HepG2 (cell line): ENCODE results near the gene TUBG2. TPM values are rescaled to one million over a fixed set of nuclear protein-coding genes. Genes with fewer than 3 reads are reported as not detected.
A peak's percentile ranks its signal among the peaks of the same experiment; 100 is the strongest.

Experiments used
- ATAC-seq: fragments of 200-7000 bp; cut with Tn5 transposase; 3 replicates; pipeline ENCODE4 v1.9.1; 2020; ENCODE audit warnings: mild to moderate bottlenecking, moderate library complexity
- BruUV-seq: library from RNA; stranded (reverse); fragments of 400-500 nt; replicated peaks from 2 replicates; lab custom pipeline; 2021; lab: Mats Ljungman, UMichigan
- CTCF ChIA-PET: fragments of 300-600 bp; formaldehyde crosslinking; extraction: SDS; loops from one replicate; lab custom pipeline; 2021; ENCODE audit warnings: low total read pairs, inconsistent platforms, low intra/inter-chr PET ratio; lab: Yijun Ruan, JAX
- POLR2A ChIA-PET: fragments of 350-600 bp; sonication (Branson Sonifier 250); formaldehyde crosslinking; loops from one replicate; lab custom pipeline; 2020; ENCODE audit warnings: antibody characterized with exemption, inconsistent platforms; lab: Yijun Ruan, JAX
- DNase-seq: peaks from one replicate; pipeline ENCODE4 v3.0.0-alpha.2; 2015; ENCODE audit warnings: low spot score
- FAIRE-seq: peaks from 3 replicates; lab custom pipeline; 2011; peaks lifted over from hg19 to GRCh38; lab: Jason Lieb, UNC
- H2AFZ ChIP-seq: one replicate; pipeline ENCODE4 v1.6.1; 2011; ENCODE audit warnings: low read length, inconsistent platforms
- H3K27ac ChIP-seq: fragments of 300-600 bp; 3 replicates; pipeline ENCODE4 v1.8.0; 2011; ENCODE audit warnings: mixed run types, mild to moderate bottlenecking, mixed read lengths, low read length, inconsistent platforms; ENCODE audit not compliant: insufficient read depth; ENCODE audit errors: extremely low read length
- H3K27me3 ChIP-seq, 2 experiments: fragments of 200-600 bp in 1 of 2; 2 replicates in 1 of 2; 3 replicates in 1 of 2; pipeline versions ENCODE4 v1.6.0 to v1.8.0; 2011; ENCODE audit warnings: low read length in 2 of 2, mild to moderate bottlenecking in 2 of 2, moderate library complexity in 2 of 2, inconsistent platforms in 1 of 2; ENCODE audit not compliant: insufficient read depth in 2 of 2, control insufficient read depth in 1 of 2
- H3K36me3 ChIP-seq, 2 experiments: fragments of 200-600 bp in 1 of 2; replicated peaks in 1 of 2; 2 replicates in 1 of 2; 3 replicates in 1 of 2; pipeline versions ENCODE4 v1.5.1 to v1.8.0; 2011; ENCODE audit warnings: low read length in 2 of 2, inconsistent platforms in 1 of 2; ENCODE audit not compliant: insufficient read depth in 2 of 2, control insufficient read depth in 1 of 2
- H3K4me1 ChIP-seq: 2 replicates; pipeline ENCODE4 v1.5.1; 2012; ENCODE audit warnings: low read length, inconsistent platforms; ENCODE audit not compliant: insufficient read depth
- H3K4me2 ChIP-seq: 2 replicates; pipeline ENCODE4 v1.6.0; 2011; ENCODE audit warnings: low read depth, low read length, inconsistent platforms
- H3K4me3 ChIP-seq, 3 experiments: fragments of 200-600 bp in 1 of 3; sonication (generic), shearing (Covaris generic) in 1 of 3; replicated peaks in 1 of 3; 2 replicates each; pipeline ENCODE4 v1.5.1; 2011 to 2016; ENCODE audit warnings: low read length in 3 of 3, inconsistent platforms in 2 of 3, low read depth in 2 of 3, mild to moderate bottlenecking in 2 of 3, control low read depth in 1 of 3, mixed read lengths in 1 of 3; ENCODE audit not compliant: insufficient read depth in 1 of 3
- H3K79me2 ChIP-seq: one replicate; pipeline ENCODE4 v1.6.1; 2011; ENCODE audit warnings: low read length, inconsistent platforms; ENCODE audit not compliant: insufficient read depth
- H3K9ac ChIP-seq: 2 replicates; pipeline ENCODE4 v1.6.0; 2011; ENCODE audit warnings: mild to moderate bottlenecking, low read depth, low read length, inconsistent platforms; ENCODE audit not compliant: insufficient read depth
- H3K9me3 ChIP-seq: 2 replicates; pipeline ENCODE4 v1.5.1; 2012; ENCODE audit warnings: mild to moderate bottlenecking, low read length
- H4K20me1 ChIP-seq: 2 replicates; pipeline ENCODE4 v1.6.0; 2011; ENCODE audit warnings: inconsistent platforms, mild to moderate bottlenecking, low read length, moderate library complexity; ENCODE audit not compliant: insufficient read depth
- AGO2 ChIP-seq: fragments of 200-400 bp; formaldehyde crosslinking; optimal IDR thresholded peaks from 2 replicates; pipeline ENCODE3; 2017; ENCODE audit warnings: mild to moderate bottlenecking, low read depth, low read length, moderate library complexity
- ASH2L ChIP-seq: fragments of 300-600, 200-600 bp; sonication (generic); IDR thresholded peaks from 2 replicates; pipeline ENCODE4 v1.7.0; 2017; ENCODE audit warnings: low read depth, mild to moderate bottlenecking, moderate library complexity, mixed read lengths, low read length; ENCODE audit not compliant: insufficient read length
- ATF7 ChIP-seq, 2 experiments: fragments of 450-650 bp in 1 of 2; sonication (generic) in 1 of 2; formaldehyde crosslinking in 1 of 2; IDR thresholded peaks; 2 replicates each; pipeline versions ENCODE4 v1.4.0 to v1.6.1; 2016 to 2020; ENCODE audit warnings: antibody characterized with exemption in 1 of 2, mild to moderate bottlenecking in 1 of 2, missing genetic modification reagents in 1 of 2
- EHMT2 ChIP-seq: fragments of 200-600 bp; sonication (generic); IDR thresholded peaks from 2 replicates; pipeline ENCODE4 v1.7.0; 2017; ENCODE audit warnings: antibody characterized with exemption, low read depth, low read length, borderline replicate concordance
- GFI1 ChIP-seq: sonication (generic); formaldehyde crosslinking; IDR thresholded peaks from 2 replicates; pipeline ENCODE4 v1.5.0; 2020; ENCODE audit warnings: missing genetic modification reagents, mild to moderate bottlenecking, borderline replicate concordance
- MED13 ChIP-seq: sonication (generic); formaldehyde crosslinking; IDR thresholded peaks from 2 replicates; pipeline ENCODE4 v1.5.0; 2020; ENCODE audit warnings: missing genetic modification reagents
- NONO ChIP-seq, 2 experiments: fragments of 450-650 bp in 1 of 2; sonication (generic) in 1 of 2; formaldehyde crosslinking in 1 of 2; IDR thresholded peaks in 1 of 2; conservative IDR thresholded peaks in 1 of 2; 2 replicates each; pipeline versions ENCODE4 v1.6.1 to v1.8.0; 2017 to 2022; ENCODE audit warnings: mild to moderate bottlenecking in 1 of 2, missing genetic modification reagents in 1 of 2, moderate library complexity in 1 of 2
- PAWR ChIP-seq: sonication (generic); formaldehyde crosslinking; IDR thresholded peaks from 2 replicates; pipeline ENCODE4 v1.4.0; 2020; ENCODE audit warnings: missing genetic modification reagents, mild to moderate bottlenecking, borderline replicate concordance
- PHF8 ChIP-seq: sonication (generic); formaldehyde crosslinking; IDR thresholded peaks from 2 replicates; pipeline ENCODE4 v1.5.0; 2020; ENCODE audit warnings: missing genetic modification reagents
- POLR2AphosphoS5 ChIP-seq: IDR thresholded peaks from 2 replicates; pipeline ENCODE4 v1.6.1; 2012; ENCODE audit warnings: low read depth, low read length
- RBM39 ChIP-seq: fragments of 200-400 bp; formaldehyde crosslinking; IDR thresholded peaks from one replicate; pipeline ENCODE4 v1.6.1; 2018; ENCODE audit warnings: antibody characterized with exemption, mild to moderate bottlenecking, low read depth, low read length; ENCODE audit not compliant: poor library complexity, severe bottlenecking
- SAFB2 ChIP-seq: sonication (generic); formaldehyde crosslinking; IDR thresholded peaks from 2 replicates; pipeline ENCODE4 v1.5.1; 2020; ENCODE audit warnings: missing genetic modification reagents, low read depth, mild to moderate bottlenecking, borderline replicate concordance
- SALL2 ChIP-seq: sonication (generic); formaldehyde crosslinking; IDR thresholded peaks from 2 replicates; pipeline ENCODE4 v1.8.1; 2023; ENCODE audit warnings: mild to moderate bottlenecking, missing genetic modification reagents, inconsistent platforms
- SP4 ChIP-seq: sonication (generic); formaldehyde crosslinking; IDR thresholded peaks from 2 replicates; pipeline ENCODE4 v1.8.1; 2023; ENCODE audit warnings: mild to moderate bottlenecking, missing genetic modification reagents
- STAT6 ChIP-seq: sonication (generic); formaldehyde crosslinking; IDR thresholded peaks from 2 replicates; pipeline ENCODE4 v1.4.0; 2020; ENCODE audit warnings: missing genetic modification reagents, mild to moderate bottlenecking, borderline replicate concordance
- TCF7L2 ChIP-seq: IDR thresholded peaks from 2 replicates; pipeline ENCODE4 v1.6.1; 2011; ENCODE audit warnings: mild to moderate bottlenecking, low read depth, low read length, moderate library complexity
- ZNF292 ChIP-seq: sonication (generic); formaldehyde crosslinking; IDR thresholded peaks from 2 replicates; pipeline ENCODE4 v1.8.1; 2022; ENCODE audit warnings: mild to moderate bottlenecking, low read depth, missing genetic modification reagents, borderline replicate concordance
- ZNF777 ChIP-seq: sonication (generic); formaldehyde crosslinking; IDR thresholded peaks from 2 replicates; pipeline ENCODE4 v1.4.0; 2020; ENCODE audit warnings: missing genetic modification reagents
- ZNF782 ChIP-seq: sonication (generic); formaldehyde crosslinking; IDR thresholded peaks from 2 replicates; pipeline ENCODE4 v1.4.0; 2020; ENCODE audit warnings: missing genetic modification reagents, mild to moderate bottlenecking, borderline replicate concordance
- ZNF792 ChIP-seq: IDR thresholded peaks from 2 replicates; pipeline ENCODE4 v1.6.1; 2016
- WGBS: methylation state at CpG from one replicate; pipeline ENCODE4 v1.1.6; 2017; ENCODE audit warnings: low lambda C conversion rate; 5-methylcytosine and 5-hydroxymethylcytosine counted together
- in situ Hi-C: cut with HindIII; loops from 2 replicates; pipeline ENCODE4 v1.10.0; 2017; ENCODE audit warnings: low pct_unique_long_range_greater_than_20kb; ENCODE audit not compliant: extremely low pct_ligation_motif_present
- intact Hi-C: fragments of 100-400 bp; cut with micrococcal nuclease; formaldehyde crosslinking; loops from one replicate; pipeline ENCODE4 v1.10.0; 2022; ENCODE audit not compliant: unreplicated experiment
- polyA plus RNA-seq, 8 experiments: library from polyadenylated mRNA; depleted of rRNA in 3 of 8; stranded (reverse) in 7 of 8; unstranded in 1 of 8; fragments of >200 nt; fragmentation: Illumina TruSeq in 4 of 8; extraction: Trizol in 4 of 8; gene quantifications; 2 replicates each; pipeline versions ENCODE4 v1.2.1 to v1.2.3, GENCODE V29; 2011 to 2016; ENCODE audit warnings: low read depth in 4 of 8, missing spikeins in 1 of 8, mixed read lengths in 1 of 8; ENCODE audit not compliant: insufficient read depth in 1 of 8
- total RNA-seq, 5 experiments: library from RNA; depleted of rRNA; stranded (reverse); fragments of >200 nt; fragmentation: Illumina TruSeq; extraction: Trizol; gene quantifications; 2 replicates each; pipeline ENCODE4 v1.2.3, GENCODE V29; 2016; ENCODE audit warnings: low read depth in 1 of 5
- TF ChIP-seq, protein P1 (sequence below): sonication (generic); formaldehyde crosslinking; IDR thresholded peaks from 2 replicates; pipeline ENCODE4 v1.8.1; 2023; ENCODE audit warnings: missing genetic modification reagents, inconsistent platforms, borderline replicate concordance

TUBG2 gene
- total and polyA plus RNA-seq, 2 of the 13 experiments (the other 11 are each of a cell fraction or from before 2014, with no cell fraction given), result 16.0 to 42.3 TPM

DNA sequence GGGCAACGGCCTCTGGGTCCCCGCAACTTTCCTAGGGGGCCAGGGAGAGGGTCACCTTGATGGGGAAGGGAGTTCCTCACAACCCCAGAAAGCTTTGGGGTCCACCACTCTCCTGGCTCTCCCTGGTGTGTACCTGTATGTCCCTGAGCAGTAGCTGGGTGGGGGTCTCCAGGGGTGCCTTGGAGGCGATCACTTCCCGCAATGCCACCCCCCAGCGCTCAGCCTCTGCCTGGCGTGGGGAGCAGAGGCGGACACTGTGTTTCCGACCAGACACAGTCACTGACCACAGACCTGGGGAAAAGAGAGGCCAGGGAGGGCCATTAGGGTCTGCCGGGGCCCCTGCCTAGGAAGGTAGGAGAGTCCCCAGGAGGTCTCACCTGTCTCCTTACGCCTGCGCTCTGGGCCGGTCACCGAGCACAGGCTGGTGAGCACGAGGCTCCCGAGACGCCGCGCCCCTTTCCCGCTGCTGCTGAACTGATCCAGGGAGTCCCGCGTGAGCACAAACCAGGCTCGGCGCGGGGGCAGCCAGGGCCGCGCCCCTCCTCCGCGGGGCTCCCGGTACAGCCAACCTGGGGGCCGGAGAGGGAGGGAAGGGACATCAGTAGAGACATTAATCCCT, 14.3 kb downstream of the TUBG2 start:
- ChIA-PET POLR2A (interaction anchor here (0.6 to 6.3 kb wide), 4 partner anchors 10 to 68 kb away, joined by 3 to 65 read pairs (median 3); partner anchors contain the start of genes RETREG3, TUBG1 and TUBG2), CTCF (no interaction called here)
- H3K27ac ChIP-seq, result no peak overlapping the region
- H3K4me1 ChIP-seq, result peaks cover 21% of the 10 kb centered on the region
- intact Hi-C loops, result no loop called here
- WGBS, result 98% methylated on average over 19 of the region's 30 CpGs
- no peak for ATAC-seq
- in situ Hi-C loops, result no loop called here
- H3K4me2 ChIP-seq, result no peak overlapping the region
- no peaks in the 10 kb centered on the region; the same call in 1 of the 2 replicates for H4K20me1 ChIP-seq
- no peaks in the 10 kb centered on the region for H3K27me3 ChIP-seq
- H3K79me2 ChIP-seq, result peaks cover 22% of the 10 kb centered on the region
- H3K4me3 ChIP-seq, result no peak overlapping the region
- H3K9ac ChIP-seq, result no peak overlapping the region
- H3K36me3 ChIP-seq, result peaks cover 11 to 46% of the 10 kb centered on the region in 2 experiments
- BruUV-seq, result no TSS peak
- DNase-seq, result no peak
- no peak overlapping the region for H2AFZ ChIP-seq
- no peaks in the 10 kb centered on the region for H3K9me3 ChIP-seq
- FAIRE-seq, result no peak
- TF ChIP-seq ZNF782 (CRISPR knock-in tag), result no peak
- TF ChIP-seq RBM39, result no peak
- TF ChIP-seq ZNF777 (CRISPR knock-in tag), result no peak
- TF ChIP-seq SP4 (CRISPR knock-in tag), result no peak
- TF ChIP-seq ATF7 (IDR thresholded peaks at IDR 0.05), result no peak
- TF ChIP-seq ATF7 (CRISPR knock-in tag; IDR thresholded peaks at IDR 0.05), result 0 out of 2 replicates have a peak, but pooled peaks have one; percentile 28
- no peak for TF ChIP-seq STAT6 (CRISPR knock-in tag)
- TF ChIP-seq AGO2, result peak; percentile 37
- TF ChIP-seq ZNF292 (CRISPR knock-in tag), result no peak
- TF ChIP-seq GFI1, result no peak
- TF ChIP-seq, protein P1, sequence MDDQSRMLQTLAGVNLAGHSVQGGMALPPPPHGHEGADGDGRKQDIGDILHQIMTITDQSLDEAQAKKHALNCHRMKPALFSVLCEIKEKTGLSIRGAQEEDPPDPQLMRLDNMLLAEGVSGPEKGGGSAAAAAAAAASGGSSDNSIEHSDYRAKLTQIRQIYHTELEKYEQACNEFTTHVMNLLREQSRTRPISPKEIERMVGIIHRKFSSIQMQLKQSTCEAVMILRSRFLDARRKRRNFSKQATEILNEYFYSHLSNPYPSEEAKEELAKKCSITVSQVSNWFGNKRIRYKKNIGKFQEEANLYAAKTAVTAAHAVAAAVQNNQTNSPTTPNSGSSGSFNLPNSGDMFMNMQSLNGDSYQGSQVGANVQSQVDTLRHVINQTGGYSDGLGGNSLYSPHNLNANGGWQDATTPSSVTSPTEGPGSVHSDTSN, result no peak
- no peak for TF ChIP-seq MED13
- TF ChIP-seq PHF8, result no peak
- no peak for TF ChIP-seq EHMT2
- TF ChIP-seq NONO (IDR thresholded peaks at IDR 0.05), result no peak
- 0 out of 2 replicates have a peak, but pooled peaks have one; percentile 18 for TF ChIP-seq NONO (CRISPR knock-in tag; conservative IDR thresholded peaks at IDR 0.05)
- TF ChIP-seq TCF7L2, result no peak
- TF ChIP-seq SAFB2, result no peak
- 0 out of 2 replicates have a peak, but pooled peaks have one; percentile 47 for TF ChIP-seq SALL2 (CRISPR knock-in tag)
- TF ChIP-seq ZNF792 (CRISPR knock-in tag), result no peak
- no peak for TF ChIP-seq POLR2AphosphoS5
- no peak for TF ChIP-seq PAWR
- no peak for TF ChIP-seq ASH2L
